OCI-LY1 (cell line): Measurements from ENCODE around the gene SUN1.

Source experiments
- CTCF ChIP-seq: fragments of 200-600 bp; sonication (generic), shearing (Covaris generic); IDR thresholded peaks from 2 replicates; pipeline ENCODE4 v1.5.1; 2017; ENCODE audit warnings: mild to moderate bottlenecking, antibody characterized with exemption, low read length, moderate library complexity, mixed read lengths
- EZH2 ChIP-seq: fragments of 200-600 bp; sonication (generic), shearing (Covaris generic); IDR thresholded peaks from 2 replicates; pipeline ENCODE4 v1.8.0; 2017; ENCODE audit warnings: borderline replicate concordance, mixed run types, mild to moderate bottlenecking, antibody characterized with exemption, low read length, moderate library complexity, mixed read lengths

GRCh38 chr7:834277-834676 lies 2.0 kb downstream of the SUN1 start:
- TF ChIP-seq CTCF (no peak), EZH2 (no peak)
